GM08714 (cell line): Measurements from ENCODE around the gene LRRC46.

ENCODE experiments used
- H3K4me3 ChIP-seq: fragments of 200-500 bp; sonication (Bioruptor generic); 2 replicates; pipeline ENCODE4 v1.5.1; 2014; ENCODE audit warnings: mild to moderate bottlenecking, low read length, inconsistent platforms
- ZNF274 ChIP-seq: IDR thresholded peaks from 2 replicates; pipeline ENCODE4 v1.6.1; 2012; ENCODE audit warnings: mild to moderate bottlenecking, low read depth, low read length

The LRRC46 gene

GRCh38 chr17:47847341-47848197 is 16.1 kb downstream of the LRRC46 start:
- H3K4me3 ChIP-seq = no peak overlapping the region
- no peak for TF ChIP-seq ZNF274

GRCh38 chr17:47848198-47848513 is 16.7 kb downstream of the LRRC46 start:
- TF ChIP-seq ZNF274 = no peak
- no peak overlapping the region for H3K4me3 ChIP-seq

GRCh38 chr17:47850373-47850691 is 18.9 kb downstream of the LRRC46 start:
- no peak overlapping the region for H3K4me3 ChIP-seq
- no peak for TF ChIP-seq ZNF274

GRCh38 chr17:47850692-47851573 is 19.5 kb downstream of the LRRC46 start, which contains the start of gene SP6:
TSS of gene SP6 (minus strand) at chr17:47851163. CDS start at chr17:47848429, 2,734 bp downstream.
- no peak for TF ChIP-seq ZNF274
- no peak within 1 kb of the TSS for H3K4me3 ChIP-seq

- no peak overlapping the region for H3K4me3 ChIP-seq
- no peak for TF ChIP-seq ZNF274
Measured at GRCh38 chr17:47851764-47852112, 20.3 kb downstream of the LRRC46 start.

- H3K4me3 ChIP-seq = no peak overlapping the region
- no peak for TF ChIP-seq ZNF274
Measured at GRCh38 chr17:47852113-47852949, 20.9 kb downstream of the LRRC46 start.

GRCh38 chr17:47853616-47854015 is 22.1 kb downstream of the LRRC46 start:
- TF ChIP-seq ZNF274 = no peak
- H3K4me3 ChIP-seq = no peak overlapping the region

GRCh38 chr17:47855737-47856136 is 24.3 kb downstream of the LRRC46 start:
- no peak overlapping the region for H3K4me3 ChIP-seq
- TF ChIP-seq ZNF274 = no peak

GRCh38 chr17:47856830-47857229 is 25.4 kb downstream of the LRRC46 start:
- TF ChIP-seq ZNF274 = no peak

GRCh38 chr17:47857551-47858455 is 26.3 kb downstream of the LRRC46 start:
- TF ChIP-seq ZNF274 = no peak
- no peak overlapping the region for H3K4me3 ChIP-seq

More at GRCh38 chr17:47856830-47857229, 25.4 kb downstream of the LRRC46 start:
- no peak overlapping the region for H3K4me3 ChIP-seq

GRCh38 chr17:47860386-47860785 is 28.9 kb downstream of the LRRC46 start:
- TF ChIP-seq ZNF274 = no peak

GRCh38 chr17:47862621-47863440 is 31.4 kb downstream of the LRRC46 start:
- no peak for TF ChIP-seq ZNF274
- no peak overlapping the region for H3K4me3 ChIP-seq

More at GRCh38 chr17:47860386-47860785, 28.9 kb downstream of the LRRC46 start:
- H3K4me3 ChIP-seq = no peak overlapping the region
